ENCODE results near the gene FOXQ1. TPM values are rescaled to one million over a fixed set of nuclear protein-coding genes. Genes with fewer than 3 reads are reported as not detected.

FOXQ1 gene
- total and polyA plus RNA-seq, 10 of the 15 experiments (the other 5 are each of a cell fraction or from before 2014, with no cell fraction given) = 0.08 TPM; not detected in 9

- Histone ChIP-seq H3K4me1 (ENCODE audit: control insufficient read depth, insufficient read depth, low read length) (no peaks in the 10 kb centered on the region), H4K20me1 (ENCODE audit: control insufficient read depth, insufficient read depth) (no peaks in the 10 kb centered on the region), H3K4me3 (no peak overlapping the region), H3K79me2 (ENCODE audit: control insufficient read depth, insufficient read depth, low read length) (no peaks in the 10 kb centered on the region), H3K9me3 (replicated peaks; ENCODE audit: control insufficient read depth, insufficient read depth, low read length) (no peaks in the 10 kb centered on the region), H2AFZ (ENCODE audit: control insufficient read depth, low read depth, low read length) (no peak overlapping the region), H3K9ac (ENCODE audit: control insufficient read depth, insufficient read depth, low read length) (no peak overlapping the region), H3K27ac (ENCODE audit: control insufficient read depth, insufficient read depth) (no peak overlapping the region), H3K36me3 (ENCODE audit: control insufficient read depth in 2 of 2, insufficient read depth in 2 of 2, low read length in 1 of 2) (no peaks in the 10 kb centered on the region), H3K27me3 (replicated peaks in 1 of 2; ENCODE audit: control insufficient read depth in 2 of 2, insufficient read depth in 2 of 2, low read length in 1 of 2) (no peaks in the 10 kb centered on the region; a peak in 1 of 4 replicates), H3K4me2 (ENCODE audit: control insufficient read depth, insufficient read depth) (no peak overlapping the region)
- ChIA-PET RAD21 (ENCODE audit: unreplicated experiment) (no interaction called here), POLR2A (no interaction called here), CTCF (no interaction called here), SMC1A (ENCODE audit: uncharacterized antibody, unreplicated experiment) (no interaction called here)
- no TSS peak for BruUV-seq (replicated peaks)
- intact Hi-C loops (cut with micrococcal nuclease; ENCODE audit: unreplicated experiment) (no loop called here), in situ Hi-C loops (cut with MboI) (no loop called here)
- no peak for ATAC-seq
- TF ChIP-seq ZZZ3 (IDR thresholded peaks at IDR 0.05; ENCODE audit: control insufficient read depth, insufficient read length, low read depth) = no peak
- TF ChIP-seq MEF2A (IDR thresholded peaks at IDR 0.05; ENCODE audit: insufficient read depth, low read depth, low read length) = no peak
- no peak for TF ChIP-seq BCL11A (IDR thresholded peaks at IDR 0.05; ENCODE audit: low read depth, low read length)
- TF ChIP-seq SIN3A (IDR thresholded peaks at IDR 0.05; ENCODE audit: low read depth, low read length) = no peak
- TF ChIP-seq RB1 (IDR thresholded peaks at IDR 0.05; ENCODE audit: borderline replicate concordance) = no peak
- no peak for TF ChIP-seq PBX3 (IDR thresholded peaks at IDR 0.05; ENCODE audit: insufficient replicate concordance, low read depth, low read length)
- TF ChIP-seq WRNIP1 (IDR thresholded peaks at IDR 0.05; ENCODE audit: borderline replicate concordance, low read depth, low read length) = no peak
- TF ChIP-seq CHD4 (IDR thresholded peaks at IDR 0.05) = no peak
- TF ChIP-seq SREBF1 (IDR thresholded peaks at IDR 0.05; ENCODE audit: low read length) = no peak
- no peak for TF ChIP-seq FOS (IDR thresholded peaks at IDR 0.05; ENCODE audit: borderline replicate concordance, extremely low read depth, insufficient read length)
- TF ChIP-seq RCOR1 (conservative IDR thresholded peaks at IDR 0.05; ENCODE audit: low read depth, low read length) = no peak
- TF ChIP-seq IRF4 (IDR thresholded peaks at IDR 0.05; ENCODE audit: low read depth, low read length) = no peak
- DNase-seq (ENCODE audit: low read depth, low spot score) = no peak
- 1% methylated on average over 5 of the region's 5 CpGs for WGBS (ENCODE audit: insufficient coverage, insufficient replicate concordance, low lambda C conversion rate, missing lambda C conversion rate)
- no peak for FAIRE-seq
Measured at GRCh38 chr6:1278061-1278720, 33.7 kb upstream of the FOXQ1 start.
